H1 (cell line): ENCODE results near the gene DAO. TPM values are rescaled to one million over a fixed set of nuclear protein-coding genes. Genes with fewer than 3 reads are reported as not detected.

Experiments used
- CTBP2 ChIP-seq: IDR thresholded peaks from 2 replicates; pipeline ENCODE4 v1.7.0; 2011; ENCODE audit warnings: borderline replicate concordance, mild to moderate bottlenecking, moderate library complexity, mixed read lengths, low read length; ENCODE audit not compliant: insufficient read depth, insufficient read length
- MAFK ChIP-seq: IDR thresholded peaks from 2 replicates; pipeline ENCODE4 v1.6.1; 2012; ENCODE audit warnings: low read depth, mild to moderate bottlenecking, improper control_type of control experiment, low read length
- NRF1 ChIP-seq: IDR thresholded peaks from 2 replicates; pipeline ENCODE4 v1.6.1; 2011; ENCODE audit warnings: mild to moderate bottlenecking, low read depth, low read length, improper control_type of control experiment
- PHF8 ChIP-seq: fragments of 200-600 bp; sonication (generic); conservative IDR thresholded peaks from 2 replicates; pipeline ENCODE4 v1.7.1; 2012; ENCODE audit warnings: low read depth, mild to moderate bottlenecking, inconsistent platforms, low read length, moderate library complexity
- SIRT6 ChIP-seq: IDR thresholded peaks from one replicate; pipeline ENCODE4 v1.7.1; 2012; ENCODE audit warnings: low read length, inconsistent platforms
- USF2 ChIP-seq: IDR thresholded peaks from 2 replicates; pipeline ENCODE4 v1.6.1; 2011; ENCODE audit warnings: low read length, improper control_type of control experiment
- polyA plus RNA-seq, 7 experiments: library from polyadenylated mRNA; depleted of rRNA in 3 of 7; stranded (reverse) in 5 of 7; unstranded in 2 of 7; fragments of >200 nt in 5 of 7; fragments of 200-250 nt in 2 of 7; gene quantifications; 1 replicate in 5 of 7; 2 replicates in 1 of 7; 4 replicates in 1 of 7; pipeline versions ENCODE4 v1.2.1 to v1.2.3, GENCODE V29; 2011 to 2013; ENCODE audit warnings: missing spikeins in 2 of 7, mixed read lengths in 2 of 7
- total RNA-seq: library from RNA; stranded (reverse); fragmentation: NEBNext Ultra II Directional; extraction: Animal tissue kit (Norgen Biotek cat#: 25700); gene quantifications from 2 replicates; pipeline ENCODE4 v1.2.1, GENCODE V29; 2021

The DAO gene
- total and polyA plus RNA-seq, 2 of the 8 experiments (the other 6 are each of a cell fraction or from before 2014, with no cell fraction given), result not detected

- no peak for TF ChIP-seq NRF1
- no peak for TF ChIP-seq USF2
- TF ChIP-seq CTBP2, result no peak
- TF ChIP-seq SIRT6, result no peak
- no peak for TF ChIP-seq PHF8
- no peak for TF ChIP-seq MAFK
Measured at GRCh38 chr12:108921946-108922345, 42.1 kb downstream of the DAO start (continued).
